Breast epithelium (tissue), 4 donors: Measurements from ENCODE around the gene SOX15. TPM values are rescaled to one million over a fixed set of nuclear protein-coding genes. Genes with fewer than 3 reads are reported as not detected.

ENCODE experiments used
- DNase-seq, 2 donors: peaks; one replicate each; pipeline ENCODE4 v3.0.0-alpha.2; 2019; ENCODE audit warnings: low spot score in 2 of 2
- H3K27ac ChIP-seq, 2 donors: fragments of 200-600 bp; sonication (generic) in 1 of 2; one replicate each; pipeline ENCODE4 v1.5.1; 2016 to 2019; ENCODE audit warnings: mild to moderate bottlenecking in 1 of 2
- H3K27me3 ChIP-seq, 2 donors: fragments of 200-600 bp; sonication (generic) in 1 of 2; one replicate each; pipeline versions ENCODE4 v1.5.1 to v1.6.0; 2017 to 2019; ENCODE audit warnings: control low read depth in 1 of 2, mild to moderate bottlenecking in 1 of 2
- H3K36me3 ChIP-seq: fragments of 200-600 bp; one replicate; pipeline ENCODE4 v1.5.1; 2019
- H3K4me1 ChIP-seq, 2 donors: fragments of 200-600 bp; sonication (generic); one replicate each; pipeline ENCODE4 v1.5.1; 2016 to 2019; ENCODE audit warnings: control low read depth in 1 of 2
- H3K4me3 ChIP-seq, 3 donors: fragments of 200-600 bp; sonication (generic); 1 replicate in 2 of 3; 2 replicates in 1 of 3; pipeline ENCODE4 v1.5.1; 2016 to 2019; ENCODE audit warnings: mild to moderate bottlenecking in 3 of 3, moderate library complexity in 2 of 3
- H3K9me3 ChIP-seq, 2 donors: fragments of 200-600 bp; sonication (generic) in 1 of 2; one replicate each; pipeline ENCODE4 v1.5.1; 2016 to 2019; ENCODE audit warnings: control low read depth in 1 of 2
- POLR2A ChIP-seq: fragments of 450-650 bp; IDR thresholded peaks from one replicate; pipeline ENCODE4 v1.6.1; 2016; ENCODE audit warnings: antibody characterized with exemption, mild to moderate bottlenecking, moderate library complexity
- POLR2AphosphoS5 ChIP-seq, 3 donors: sonication (generic); formaldehyde crosslinking; IDR thresholded peaks; one replicate each; pipeline ENCODE4 v1.6.1; 2017; ENCODE audit warnings: antibody characterized with exemption in 3 of 3
- intact Hi-C: fragments of 100-400 bp; cut with DNase I; formaldehyde crosslinking; loops from one replicate; pipeline ENCODE4 v1.15.1; 2023; ENCODE audit warnings: low total_unique reads
- total RNA-seq, 3 donors: library from RNA; depleted of rRNA; stranded (reverse); fragments of >200 nt; gene quantifications; one replicate each; pipeline ENCODE4 v1.1.0, GENCODE V29; 2016
- TF ChIP-seq, protein P1 (sequence below), 3 donors: fragments of 450-650 bp; IDR thresholded peaks; one replicate each; pipeline ENCODE4 v1.5.1; 2016 to 2017; ENCODE audit warnings: antibody characterized with exemption in 3 of 3, mild to moderate bottlenecking in 3 of 3, moderate library complexity in 3 of 3

The SOX15 gene
- total RNA-seq, 3 donors from 2014 or later: 1.3 to 4.1 (median 1.6) TPM

DNA sequence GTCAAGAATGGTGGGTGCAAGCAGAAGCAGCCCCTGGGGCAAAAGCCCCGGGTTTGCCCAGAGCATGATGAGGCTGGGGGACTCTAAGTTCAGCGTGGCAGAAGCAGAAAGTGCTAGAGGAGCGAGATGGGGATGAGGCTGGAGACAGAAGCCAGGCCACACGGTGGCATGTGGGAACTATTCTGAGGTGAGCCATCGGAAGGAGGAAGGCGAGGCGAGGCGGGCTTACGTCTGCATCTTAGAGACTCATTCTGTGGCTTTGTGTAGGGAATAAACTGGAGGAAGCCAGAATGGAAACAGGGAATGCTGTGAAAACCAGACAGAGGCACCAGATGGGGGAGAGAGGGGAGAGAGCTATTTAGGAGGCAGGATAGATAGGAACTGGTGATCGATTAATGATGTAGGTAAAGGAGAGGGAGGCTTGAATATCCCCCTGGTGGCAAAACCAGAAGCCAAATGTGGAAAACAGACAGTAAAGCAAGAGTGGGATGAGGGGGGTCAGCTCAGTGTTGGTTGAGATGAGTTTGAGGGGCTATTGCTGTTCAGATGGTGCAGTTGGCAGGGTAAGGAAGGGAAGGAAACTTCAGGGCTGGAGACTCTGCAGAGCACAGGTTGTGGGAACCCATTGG lies 34.5 kb downstream of the SOX15 start:
- TF ChIP-seq POLR2AphosphoS5 (IDR thresholded peaks at IDR 0.05) (no peak), POLR2A (no peak)
- no peaks in the 10 kb centered on the region for H3K36me3 ChIP-seq
- no peak for DNase-seq
- no peak overlapping the region for H3K4me3 ChIP-seq
- intact Hi-C loops: loop anchor here (5.0 kb wide), 1 partner anchor 248 kb away; the partner anchor contains the start of gene EIF5A
- H3K9me3 ChIP-seq: no peaks in the 10 kb centered on the region
- no peak overlapping the region for H3K27ac ChIP-seq
- peaks cover 9 to 17% of the 10 kb centered on the region in 2 donors for H3K4me1 ChIP-seq
- no peaks in the 10 kb centered on the region for H3K27me3 ChIP-seq

DNA sequence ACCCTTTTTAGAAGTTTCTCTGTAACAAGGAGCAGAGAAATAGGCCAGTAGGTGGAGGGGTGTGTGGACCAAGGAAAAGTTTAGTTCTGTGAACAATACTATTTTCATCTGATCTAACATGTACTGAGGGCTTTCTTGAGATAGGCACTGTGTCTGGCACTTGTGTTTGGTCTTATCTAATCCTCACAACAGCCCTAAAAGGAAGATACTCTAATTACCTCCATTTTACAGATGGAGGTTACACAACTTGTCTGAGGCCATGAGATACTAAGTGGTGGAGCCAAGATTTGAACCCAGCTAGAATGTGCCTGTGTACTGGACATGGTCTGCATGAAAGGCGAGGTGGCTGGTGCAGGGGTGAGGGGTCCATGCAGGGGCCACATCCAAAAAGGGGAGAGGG lies 36.5 kb downstream of the SOX15 start:
- Histone ChIP-seq H3K36me3 (no peaks in the 10 kb centered on the region), H3K4me1 (peaks cover 8 to 15% of the 10 kb centered on the region in 2 donors), H3K4me3 (no peak overlapping the region), H3K27ac (peak overlapping the region in 1 of 2 donors; percentile 12), H3K27me3 (no peaks in the 10 kb centered on the region), H3K9me3 (no peaks in the 10 kb centered on the region)
- TF ChIP-seq POLR2A (no peak), POLR2AphosphoS5 (IDR thresholded peaks at IDR 0.05) (no peak)
- TF ChIP-seq, protein P1, sequence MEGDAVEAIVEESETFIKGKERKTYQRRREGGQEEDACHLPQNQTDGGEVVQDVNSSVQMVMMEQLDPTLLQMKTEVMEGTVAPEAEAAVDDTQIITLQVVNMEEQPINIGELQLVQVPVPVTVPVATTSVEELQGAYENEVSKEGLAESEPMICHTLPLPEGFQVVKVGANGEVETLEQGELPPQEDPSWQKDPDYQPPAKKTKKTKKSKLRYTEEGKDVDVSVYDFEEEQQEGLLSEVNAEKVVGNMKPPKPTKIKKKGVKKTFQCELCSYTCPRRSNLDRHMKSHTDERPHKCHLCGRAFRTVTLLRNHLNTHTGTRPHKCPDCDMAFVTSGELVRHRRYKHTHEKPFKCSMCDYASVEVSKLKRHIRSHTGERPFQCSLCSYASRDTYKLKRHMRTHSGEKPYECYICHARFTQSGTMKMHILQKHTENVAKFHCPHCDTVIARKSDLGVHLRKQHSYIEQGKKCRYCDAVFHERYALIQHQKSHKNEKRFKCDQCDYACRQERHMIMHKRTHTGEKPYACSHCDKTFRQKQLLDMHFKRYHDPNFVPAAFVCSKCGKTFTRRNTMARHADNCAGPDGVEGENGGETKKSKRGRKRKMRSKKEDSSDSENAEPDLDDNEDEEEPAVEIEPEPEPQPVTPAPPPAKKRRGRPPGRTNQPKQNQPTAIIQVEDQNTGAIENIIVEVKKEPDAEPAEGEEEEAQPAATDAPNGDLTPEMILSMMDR (IDR thresholded peaks at IDR 0.05): no peak
- intact Hi-C loops: no loop called here
- DNase-seq: no peak

DNA sequence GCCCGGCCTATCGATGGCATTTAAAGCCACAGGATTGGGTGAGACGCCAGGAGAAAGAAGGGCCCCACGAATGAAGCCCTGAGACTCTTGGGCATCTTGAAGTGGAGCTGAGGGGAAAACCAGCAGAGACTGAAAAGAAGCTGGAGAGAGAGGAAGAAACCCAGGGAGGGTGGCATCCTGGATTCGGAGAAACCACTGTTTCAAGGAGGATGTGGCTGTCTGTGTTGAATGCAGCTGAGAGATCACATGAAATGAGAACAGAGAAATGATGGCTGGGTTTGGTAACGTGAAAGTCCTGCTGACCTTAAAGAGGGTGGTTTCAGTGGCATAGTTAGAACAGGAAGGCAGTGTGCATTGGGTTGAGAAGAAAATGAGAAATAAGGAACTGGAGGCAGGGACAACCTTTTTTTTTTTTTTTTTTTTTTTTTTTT lies 37.3 kb downstream of the SOX15 start:
- Histone ChIP-seq H3K4me3 (no peak overlapping the region), H3K36me3 (no peaks in the 10 kb centered on the region), H3K4me1 (peaks cover 8 to 12% of the 10 kb centered on the region in 2 donors), H3K27me3 (no peaks in the 10 kb centered on the region), H3K27ac (no peak overlapping the region), H3K9me3 (no peaks in the 10 kb centered on the region)
- intact Hi-C loops: no loop called here
- TF ChIP-seq POLR2A (no peak), POLR2AphosphoS5 (IDR thresholded peaks at IDR 0.05) (no peak)
- TF ChIP-seq, protein P1 (IDR thresholded peaks at IDR 0.05): no peak
- no peak for DNase-seq

DNA sequence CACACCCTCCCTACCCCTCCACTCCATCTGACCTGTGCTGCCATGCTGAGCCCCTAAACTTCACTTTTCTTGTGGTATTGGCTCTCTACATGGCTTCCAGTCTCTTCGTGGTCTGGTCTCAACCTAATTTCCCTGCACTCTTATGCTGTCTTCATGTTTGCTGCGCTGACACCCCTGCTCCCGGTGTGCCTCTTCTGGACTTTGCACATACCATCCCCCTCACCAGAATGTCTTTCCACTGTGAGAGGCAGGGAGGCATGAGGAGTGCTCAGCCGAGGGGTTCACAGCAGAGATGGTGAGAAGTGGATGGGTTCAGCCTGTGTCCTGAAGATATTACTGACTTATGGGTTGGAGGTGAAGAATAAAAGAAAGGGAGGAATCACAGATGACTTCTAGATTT lies 38.5 kb downstream of the SOX15 start:
- no peak for DNase-seq

DNA sequence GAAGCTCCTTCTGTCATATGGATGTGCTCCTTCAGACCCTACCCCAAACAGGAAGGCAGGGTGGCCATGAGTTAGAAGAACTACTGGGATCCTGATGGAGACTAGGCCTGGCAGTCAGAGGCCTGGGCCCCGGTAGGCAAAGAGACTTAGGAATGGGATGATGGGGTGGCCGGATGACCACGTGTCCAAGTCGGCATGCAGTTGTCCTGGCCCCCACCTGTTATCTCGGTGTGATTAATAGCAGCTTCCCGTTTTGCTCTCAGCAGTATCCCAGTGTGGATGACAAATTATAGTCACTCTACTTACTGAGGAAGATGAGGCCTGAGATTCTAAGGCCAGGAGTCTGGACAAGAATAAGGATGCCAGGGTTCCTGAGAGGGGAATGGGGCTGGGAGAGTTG lies 39.5 kb downstream of the SOX15 start:
- intact Hi-C loops: no loop called here
- DNase-seq: no peak
- peak overlapping the region; percentile 89 to 94 for H3K27ac ChIP-seq
- H3K4me3 ChIP-seq: peak overlapping the region in 1 of 3 donors; percentile 76
- H3K36me3 ChIP-seq: no peaks in the 10 kb centered on the region
- peaks cover 2 to 6% of the 10 kb centered on the region in 2 donors for H3K4me1 ChIP-seq
- TF ChIP-seq POLR2AphosphoS5 (IDR thresholded peaks at IDR 0.05): no peak
- TF ChIP-seq, protein P1 (IDR thresholded peaks at IDR 0.05): no peak
- TF ChIP-seq POLR2A: no peak
- H3K27me3 ChIP-seq: no peaks in the 10 kb centered on the region
- H3K9me3 ChIP-seq: no peaks in the 10 kb centered on the region

More for the DNA sequence above, 38.5 kb downstream of the SOX15 start:
- Histone ChIP-seq H3K4me3 (no peak overlapping the region), H3K36me3 (no peaks in the 10 kb centered on the region), H3K27ac (no peak overlapping the region), H3K9me3 (no peaks in the 10 kb centered on the region), H3K4me1 (peaks cover 2 to 6% of the 10 kb centered on the region in 2 donors), H3K27me3 (no peaks in the 10 kb centered on the region)
- intact Hi-C loops: no loop called here
- TF ChIP-seq, protein P1 (IDR thresholded peaks at IDR 0.05): no peak
- TF ChIP-seq POLR2AphosphoS5 (IDR thresholded peaks at IDR 0.05): no peak
- no peak for TF ChIP-seq POLR2A
